ENCODE data around the gene RAB31. TPM values are rescaled to one million over a fixed set of nuclear protein-coding genes. Genes with fewer than 3 reads are reported as not detected.

The RAB31 gene
- total RNA-seq, 4 donors from 2014 or later, result 51.1 to 79.3 (median 67.9) TPM

DNA sequence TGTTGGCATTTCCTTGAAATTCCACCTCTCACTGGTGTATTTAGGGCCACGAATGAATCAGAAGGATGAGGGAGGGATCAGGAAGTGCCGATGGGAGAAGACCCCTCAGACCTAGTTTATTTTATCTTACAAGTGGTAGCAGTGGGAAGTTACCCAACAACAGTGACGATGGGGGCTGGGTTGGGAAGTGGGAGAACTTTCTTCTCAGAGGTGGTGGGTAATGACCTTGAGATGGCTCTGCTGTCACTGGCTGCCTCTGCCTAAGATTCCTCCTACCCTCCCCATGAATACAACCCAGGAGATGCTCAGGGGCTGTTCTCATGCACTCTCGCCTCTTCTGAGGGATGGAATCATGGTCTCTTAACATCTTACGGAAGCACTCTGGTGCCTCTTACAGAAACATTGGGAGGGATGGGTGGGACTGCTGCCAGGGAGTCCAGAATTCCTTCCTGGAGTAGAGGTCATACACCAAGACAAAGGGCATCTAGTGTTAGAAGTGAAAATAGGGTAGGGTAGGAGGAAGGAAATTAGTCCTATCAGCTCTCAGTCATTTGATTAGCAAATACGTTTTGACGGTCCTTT is 119.2 kb downstream of the RAB31 start:
- DNase-seq (ENCODE audit: low spot score), result no peak

GRCh38 chr18:9827793-9828505 is 119.8 kb downstream of the RAB31 start:
- peak; percentile 88 for ATAC-seq (ENCODE audit: low FRiP score)
- TF ChIP-seq, protein P1, sequence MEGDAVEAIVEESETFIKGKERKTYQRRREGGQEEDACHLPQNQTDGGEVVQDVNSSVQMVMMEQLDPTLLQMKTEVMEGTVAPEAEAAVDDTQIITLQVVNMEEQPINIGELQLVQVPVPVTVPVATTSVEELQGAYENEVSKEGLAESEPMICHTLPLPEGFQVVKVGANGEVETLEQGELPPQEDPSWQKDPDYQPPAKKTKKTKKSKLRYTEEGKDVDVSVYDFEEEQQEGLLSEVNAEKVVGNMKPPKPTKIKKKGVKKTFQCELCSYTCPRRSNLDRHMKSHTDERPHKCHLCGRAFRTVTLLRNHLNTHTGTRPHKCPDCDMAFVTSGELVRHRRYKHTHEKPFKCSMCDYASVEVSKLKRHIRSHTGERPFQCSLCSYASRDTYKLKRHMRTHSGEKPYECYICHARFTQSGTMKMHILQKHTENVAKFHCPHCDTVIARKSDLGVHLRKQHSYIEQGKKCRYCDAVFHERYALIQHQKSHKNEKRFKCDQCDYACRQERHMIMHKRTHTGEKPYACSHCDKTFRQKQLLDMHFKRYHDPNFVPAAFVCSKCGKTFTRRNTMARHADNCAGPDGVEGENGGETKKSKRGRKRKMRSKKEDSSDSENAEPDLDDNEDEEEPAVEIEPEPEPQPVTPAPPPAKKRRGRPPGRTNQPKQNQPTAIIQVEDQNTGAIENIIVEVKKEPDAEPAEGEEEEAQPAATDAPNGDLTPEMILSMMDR (IDR thresholded peaks at IDR 0.05), result no peak
- DNase-seq (ENCODE audit: low spot score), result no peak

More for the DNA sequence above, 119.2 kb downstream of the RAB31 start:
- TF ChIP-seq, protein P1 (IDR thresholded peaks at IDR 0.05), result no peak
- ATAC-seq (ENCODE audit: low FRiP score), result no peak

- no peak for DNase-seq (ENCODE audit: low spot score)
- ATAC-seq (ENCODE audit: low FRiP score), result no peak
- TF ChIP-seq, protein P1 (IDR thresholded peaks at IDR 0.05), result no peak
Observed at GRCh38 chr18:9828506-9829396, 120.7 kb downstream of the RAB31 start.

DNA sequence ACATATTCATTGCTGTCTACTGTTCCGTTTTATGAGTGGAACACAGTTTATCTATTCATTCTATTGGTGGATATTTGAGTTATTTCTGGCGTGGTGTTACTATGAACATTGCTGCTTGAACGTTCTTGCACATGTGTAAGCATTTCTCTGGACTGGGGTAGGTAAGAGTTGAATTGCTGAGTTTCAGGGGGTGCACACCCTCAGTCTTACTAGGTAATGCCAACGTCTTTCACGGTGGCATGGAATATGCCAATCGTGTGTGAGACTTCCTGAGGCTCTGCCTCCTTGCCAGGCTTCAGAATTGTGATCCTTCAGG is 121.3 kb downstream of the RAB31 start:
- TF ChIP-seq, protein P1 (IDR thresholded peaks at IDR 0.05), result no peak
- no peak for DNase-seq (ENCODE audit: low spot score)
- ATAC-seq (ENCODE audit: low FRiP score), result no peak

GRCh38 chr18:9831036-9831722 is 123.1 kb downstream of the RAB31 start:
- no peak for ATAC-seq (ENCODE audit: low FRiP score)
- TF ChIP-seq, protein P1 (IDR thresholded peaks at IDR 0.05), result no peak
- no peak for DNase-seq (ENCODE audit: low spot score)

DNA sequence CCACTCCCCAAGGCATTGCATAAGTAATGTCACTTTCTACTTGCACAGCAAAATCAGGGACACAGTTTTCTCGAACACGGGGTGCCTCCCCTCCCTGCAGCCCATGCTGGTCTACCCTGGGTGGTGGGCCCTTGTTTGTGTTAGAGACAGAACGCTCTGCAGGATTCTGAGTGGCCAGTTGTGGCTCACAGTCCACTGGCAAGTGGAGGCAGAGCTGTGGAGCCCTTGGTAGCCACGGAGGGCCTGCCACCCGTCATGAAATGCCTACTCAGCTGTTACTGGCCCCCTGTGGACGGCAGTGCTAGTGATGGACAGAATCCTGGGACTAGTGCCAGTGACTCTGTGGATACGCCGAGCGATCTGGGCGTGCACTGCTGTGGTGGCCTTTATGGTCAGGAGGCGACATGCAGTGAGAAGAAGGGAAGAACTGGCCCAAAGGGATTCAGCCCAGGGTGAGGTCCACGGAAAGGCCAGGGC is 123.7 kb downstream of the RAB31 start:
- TF ChIP-seq, protein P1 (IDR thresholded peaks at IDR 0.05), result no peak
- ATAC-seq (ENCODE audit: low FRiP score) (no peak), DNase-seq (ENCODE audit: low spot score) (no peak)

Data from omental fat pad (tissue), 4 donors.